ENCODE data around the gene SMAD1. TPM values are rescaled to one million over a fixed set of nuclear protein-coding genes. Genes with fewer than 3 reads are reported as not detected.
A peak's percentile ranks its signal among the peaks of the same experiment; 100 is the strongest.

SMAD1 gene
- total and polyA plus RNA-seq, 8 donors: 22.0 to 57.4 (median 47.9) TPM

DNA sequence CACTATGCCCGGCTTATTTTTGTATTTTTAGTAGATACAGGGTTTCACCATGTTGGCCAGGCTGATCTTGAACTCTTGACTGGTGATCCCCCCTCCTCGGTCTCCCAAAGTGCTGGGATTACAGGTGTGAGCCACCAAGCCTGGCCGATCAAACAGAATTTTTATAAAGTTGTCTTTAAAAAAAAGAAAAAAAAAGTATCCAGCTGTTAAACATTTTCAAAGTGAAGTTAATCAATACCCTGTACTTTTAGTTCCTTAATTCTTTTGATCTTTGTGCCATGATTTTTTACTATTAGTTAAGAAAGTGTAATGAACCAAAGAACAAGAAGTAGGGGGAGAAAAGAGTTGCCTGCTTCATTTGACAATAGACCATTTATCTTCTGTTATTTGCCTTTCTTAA, 24.3 kb downstream of the SMAD1 start:
- intact Hi-C loops (cut with DNase I): no loop called here
- Histone ChIP-seq H3K36me3 (no peaks in the 10 kb centered on the region), H3K4me3 (no peak overlapping the region), H3K4me1 (peaks cover 20 to 30% of the 10 kb centered on the region in 2 donors), H3K27me3 (no peaks in the 10 kb centered on the region), H3K27ac (no peak overlapping the region), H3K9me3 (no peaks in the 10 kb centered on the region)
- DNase-seq (no peak), ATAC-seq (no peak)
- TF ChIP-seq, protein P1, sequence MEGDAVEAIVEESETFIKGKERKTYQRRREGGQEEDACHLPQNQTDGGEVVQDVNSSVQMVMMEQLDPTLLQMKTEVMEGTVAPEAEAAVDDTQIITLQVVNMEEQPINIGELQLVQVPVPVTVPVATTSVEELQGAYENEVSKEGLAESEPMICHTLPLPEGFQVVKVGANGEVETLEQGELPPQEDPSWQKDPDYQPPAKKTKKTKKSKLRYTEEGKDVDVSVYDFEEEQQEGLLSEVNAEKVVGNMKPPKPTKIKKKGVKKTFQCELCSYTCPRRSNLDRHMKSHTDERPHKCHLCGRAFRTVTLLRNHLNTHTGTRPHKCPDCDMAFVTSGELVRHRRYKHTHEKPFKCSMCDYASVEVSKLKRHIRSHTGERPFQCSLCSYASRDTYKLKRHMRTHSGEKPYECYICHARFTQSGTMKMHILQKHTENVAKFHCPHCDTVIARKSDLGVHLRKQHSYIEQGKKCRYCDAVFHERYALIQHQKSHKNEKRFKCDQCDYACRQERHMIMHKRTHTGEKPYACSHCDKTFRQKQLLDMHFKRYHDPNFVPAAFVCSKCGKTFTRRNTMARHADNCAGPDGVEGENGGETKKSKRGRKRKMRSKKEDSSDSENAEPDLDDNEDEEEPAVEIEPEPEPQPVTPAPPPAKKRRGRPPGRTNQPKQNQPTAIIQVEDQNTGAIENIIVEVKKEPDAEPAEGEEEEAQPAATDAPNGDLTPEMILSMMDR (IDR thresholded peaks at IDR 0.05): no peak

DNA sequence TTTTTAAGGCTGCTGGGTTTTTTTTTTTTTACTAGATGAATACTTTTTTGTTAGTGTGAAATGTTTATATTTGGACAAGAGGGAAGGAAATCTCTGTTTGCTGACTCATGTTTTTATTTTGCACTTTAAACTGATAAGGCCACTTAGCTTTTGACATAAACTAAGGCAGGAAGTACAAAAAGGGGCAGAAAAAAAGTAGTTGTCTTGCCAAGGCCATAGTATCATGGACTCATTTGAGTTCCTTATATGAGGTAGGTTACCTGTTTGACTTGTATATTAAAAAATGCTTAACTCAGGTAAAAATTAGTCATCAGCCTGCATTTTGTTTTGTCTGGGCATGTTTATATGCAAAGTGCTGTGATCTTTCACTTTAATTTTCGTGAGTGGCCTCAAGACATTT, 26.0 kb downstream of the SMAD1 start:
- H3K27me3 ChIP-seq: no peaks in the 10 kb centered on the region
- intact Hi-C loops (cut with DNase I): no loop called here
- TF ChIP-seq, protein P1 (IDR thresholded peaks at IDR 0.05): no peak
- no peak for ATAC-seq
- H3K4me1 ChIP-seq: peaks cover 20 to 29% of the 10 kb centered on the region in 2 donors
- H3K9me3 ChIP-seq: peaks cover 0 to 14% of the 10 kb centered on the region in 2 donors
- H3K36me3 ChIP-seq: no peaks in the 10 kb centered on the region
- no peak overlapping the region for H3K4me3 ChIP-seq
- no peak for DNase-seq
- no peak overlapping the region for H3K27ac ChIP-seq

DNA sequence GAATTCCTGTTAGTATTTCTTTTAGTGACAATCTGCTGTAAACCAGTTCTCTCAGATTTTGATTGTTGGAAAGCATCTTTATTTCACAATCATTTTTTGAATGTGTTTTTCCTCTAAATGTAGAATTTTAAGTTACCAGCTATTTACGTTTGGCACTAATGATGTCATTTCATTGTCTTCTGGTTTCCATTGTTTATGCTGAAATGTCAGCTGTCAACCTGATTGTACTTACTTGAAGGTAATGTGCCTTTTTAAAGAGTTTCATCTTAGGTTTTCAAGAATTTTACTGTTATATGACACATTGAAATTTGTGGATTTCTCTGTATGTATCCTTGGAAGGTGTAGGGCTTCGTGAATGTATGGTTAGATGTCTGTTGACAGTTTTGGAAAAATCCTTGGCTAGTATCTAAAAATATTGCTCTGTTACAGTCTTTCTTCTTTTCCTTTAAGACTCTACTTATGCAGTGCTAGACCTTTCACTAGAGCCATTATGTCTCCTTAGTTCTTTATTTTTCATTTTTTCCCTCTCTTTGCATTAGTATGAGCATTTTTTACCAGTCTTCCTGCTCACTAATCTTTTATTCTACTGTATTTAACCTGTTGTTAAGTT, 30.4 kb downstream of the SMAD1 start:
- DNase-seq (no peak), ATAC-seq (no peak)
- TF ChIP-seq, protein P1 (IDR thresholded peaks at IDR 0.05): no peak
- no peaks in the 10 kb centered on the region for H3K36me3 ChIP-seq
- no peak overlapping the region for H3K4me3 ChIP-seq
- H3K9me3 ChIP-seq: peaks cover 0 to 20% of the 10 kb centered on the region in 2 donors
- intact Hi-C loops (cut with DNase I): no loop called here
- H3K4me1 ChIP-seq: peaks cover 9 to 12% of the 10 kb centered on the region in 2 donors
- no peaks in the 10 kb centered on the region for H3K27me3 ChIP-seq
- no peak overlapping the region for H3K27ac ChIP-seq

DNA sequence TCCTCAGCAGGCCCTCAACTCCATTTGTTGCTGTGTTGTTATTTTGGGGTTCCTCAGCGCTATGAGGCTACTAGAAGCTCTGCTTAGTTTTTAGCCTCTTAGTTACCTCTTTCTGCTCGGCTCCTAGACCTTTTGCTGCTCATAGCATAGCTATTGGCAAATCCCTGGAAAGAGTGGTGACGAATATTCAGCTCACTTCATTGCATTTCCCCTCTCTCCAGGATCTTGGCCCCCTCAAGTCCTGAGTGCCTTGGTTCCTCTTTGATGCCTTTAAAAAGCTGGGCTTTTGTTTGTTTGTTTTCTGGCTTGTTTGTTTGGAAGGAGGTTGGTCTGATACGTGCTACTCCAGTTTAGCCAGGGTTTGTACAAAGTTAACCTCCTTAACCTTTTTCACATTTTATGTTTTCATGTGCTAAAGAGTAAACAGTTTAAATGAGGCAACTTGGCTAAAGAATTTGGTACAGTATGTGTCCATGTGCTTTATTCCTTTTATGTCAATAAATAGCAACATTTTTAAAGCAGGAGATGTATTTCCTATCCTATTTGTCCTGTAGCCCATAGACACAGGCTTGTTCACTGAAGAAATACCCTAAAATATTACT, 31.5 kb downstream of the SMAD1 start:
- Histone ChIP-seq H3K36me3 (no peaks in the 10 kb centered on the region), H3K9me3 (peaks cover 0 to 20% of the 10 kb centered on the region in 2 donors), H3K27ac (no peak overlapping the region), H3K4me1 (peaks cover 0 to 1% of the 10 kb centered on the region in 2 donors), H3K27me3 (no peaks in the 10 kb centered on the region), H3K4me3 (no peak overlapping the region)
- TF ChIP-seq, protein P1 (IDR thresholded peaks at IDR 0.05): no peak
- intact Hi-C loops (cut with DNase I): no loop called here
- ATAC-seq: no peak
- DNase-seq: no peak

DNA sequence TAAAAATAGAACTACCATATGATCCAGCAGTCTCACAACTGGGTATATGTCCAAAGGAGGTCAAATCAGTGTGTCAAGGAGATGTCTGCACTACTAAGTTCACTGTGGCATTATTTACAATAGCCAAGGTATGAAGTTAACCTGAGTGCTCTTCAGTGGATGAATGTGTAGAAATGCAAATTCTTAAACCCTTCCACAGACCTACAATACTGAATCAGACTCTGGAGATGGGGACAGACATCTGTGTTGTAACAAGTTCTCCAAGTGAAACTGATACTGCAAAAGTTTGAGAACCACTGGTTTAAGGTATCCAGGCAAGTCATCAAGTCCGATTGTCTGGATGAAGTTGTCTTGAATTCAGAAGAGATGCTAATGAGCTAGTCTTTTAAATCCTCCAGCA, 38.5 kb downstream of the SMAD1 start:
- H3K27me3 ChIP-seq: no peaks in the 10 kb centered on the region
- H3K4me1 ChIP-seq: peaks cover 0 to 2% of the 10 kb centered on the region in 2 donors
- intact Hi-C loops (cut with DNase I): no loop called here
- H3K4me3 ChIP-seq: no peak overlapping the region
- TF ChIP-seq, protein P1 (IDR thresholded peaks at IDR 0.05): no peak
- H3K9me3 ChIP-seq: no peaks in the 10 kb centered on the region
- ATAC-seq: peak; percentile 61
- H3K27ac ChIP-seq: no peak overlapping the region
- no peaks in the 10 kb centered on the region for H3K36me3 ChIP-seq
- DNase-seq: no peak
